GM19324 (cell line): ENCODE measurements around the gene HSFX3.
"Not testable (repeated sequence)": the region's sequence is repeated elsewhere in the genome, so short reads cannot be mapped to it uniquely, and the experiment has no call there.

Experiments
- ATAC-seq: cut with Tn5 transposase; IDR thresholded peaks from one replicate; pipeline ENCODE4 v1.9.1; 2021; ENCODE audit warnings: mild to moderate bottlenecking, moderate library complexity; ENCODE audit not compliant: unreplicated experiment, low FRiP score

The HSFX3 gene

GRCh38 chrX:149545545-149546543 is 3.9 kb downstream of the HSFX3 start:
- ATAC-seq: not testable (repeated sequence)

GRCh38 chrX:149541521-149542047 is 8.1 kb downstream of the HSFX3 start:
- ATAC-seq: no peak

- peak; percentile 84 for ATAC-seq
These were observed 8.9 kb downstream of the HSFX3 start, which contains the start of gene EOLA1 for GRCh38 chrX:149540621-149541520. Gene EOLA1 (plus strand): TSS chrX:149541012. CDS start chrX:149545631, 4,619 bp downstream.

GRCh38 chrX:149540131-149540620 is 9.5 kb downstream of the HSFX3 start:
- ATAC-seq: peak; percentile 28

GRCh38 chrX:149539283-149540130 is 10.2 kb downstream of the HSFX3 start:
- ATAC-seq: peak; percentile 46

GRCh38 chrX:149537474-149537873 is 12.2 kb downstream of the HSFX3 start:
- not testable (repeated sequence) for ATAC-seq

GRCh38 chrX:149534926-149535602 is 14.7 kb downstream of the HSFX3 start:
- ATAC-seq: not testable (repeated sequence)

GRCh38 chrX:149533999-149534398 is 15.7 kb downstream of the HSFX3 start:
- not testable (repeated sequence) for ATAC-seq

- ATAC-seq: not testable (repeated sequence)
These were observed 16.9 kb downstream of the HSFX3 start for GRCh38 chrX:149532868-149533267.

GRCh38 chrX:149531599-149531998 is 18.1 kb downstream of the HSFX3 start:
- peak; percentile 42 for ATAC-seq

- ATAC-seq: no peak
These were observed 21.3 kb downstream of the HSFX3 start for GRCh38 chrX:149528381-149528780.

GRCh38 chrX:149527705-149528104 is 22.0 kb downstream of the HSFX3 start:
- no peak for ATAC-seq

- ATAC-seq: not testable (repeated sequence)
These were observed 23.2 kb downstream of the HSFX3 start for GRCh38 chrX:149526318-149527033.

- ATAC-seq: peak; percentile 63
These were observed 23.8 kb downstream of the HSFX3 start for GRCh38 chrX:149525903-149526302.

GRCh38 chrX:149525389-149525788 is 24.3 kb downstream of the HSFX3 start:
- peak; percentile 84 for ATAC-seq

- no peak for ATAC-seq
These were observed 26.8 kb downstream of the HSFX3 start for GRCh38 chrX:149522916-149523315.

- no peak for ATAC-seq
These were observed 28.3 kb downstream of the HSFX3 start for GRCh38 chrX:149521438-149521837.

GRCh38 chrX:149520636-149521277 is 29.0 kb downstream of the HSFX3 start:
- not testable (repeated sequence) for ATAC-seq
